ENCODE measurements around the gene MYO15B.

MYO15B gene

DNA sequence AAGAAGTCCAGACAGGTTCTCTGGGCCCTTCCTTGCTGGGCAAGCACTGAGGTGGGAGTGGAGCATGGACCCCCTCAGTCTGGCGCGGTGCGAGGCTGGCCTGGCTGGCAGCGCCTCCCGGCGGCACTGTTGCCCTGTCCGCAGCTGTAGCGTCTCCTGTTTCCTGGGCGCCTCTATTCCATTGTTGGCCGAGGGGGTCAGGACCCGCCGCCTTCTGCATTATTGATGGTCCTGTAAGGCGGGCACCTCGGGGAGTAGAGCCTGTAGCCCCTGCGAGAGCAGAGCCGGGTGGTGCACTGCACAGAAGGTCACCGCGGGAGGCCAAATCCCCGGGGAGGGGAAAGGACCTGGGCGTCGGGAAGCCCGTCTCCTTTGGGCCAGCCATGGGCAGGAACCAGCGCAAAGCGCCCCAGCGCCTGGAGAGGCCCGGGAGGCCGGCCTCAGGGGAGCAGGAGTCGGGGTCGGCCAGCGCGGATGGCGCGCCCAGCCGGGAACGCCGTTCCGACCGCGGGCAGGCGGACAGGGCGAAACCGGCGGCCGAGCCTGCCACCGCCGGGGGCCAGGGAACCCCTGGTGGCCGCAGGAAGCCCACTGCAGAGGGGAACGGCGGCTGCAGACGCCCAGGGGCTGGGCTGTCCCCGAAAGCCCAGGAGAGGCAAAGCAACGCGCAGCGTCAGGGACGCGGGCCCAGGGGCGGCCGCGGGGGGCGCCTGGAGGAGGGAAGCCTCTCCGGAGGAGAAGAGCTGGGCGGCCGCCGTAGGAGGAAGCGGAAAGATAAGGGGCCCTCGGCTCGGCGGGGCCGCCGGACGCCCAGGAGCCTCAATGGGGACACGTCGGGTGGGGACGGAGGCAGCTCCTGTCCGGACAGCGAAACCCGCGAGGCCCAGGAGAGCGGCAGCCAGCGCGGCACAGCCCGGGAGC, at the start of gene MYO15B:
MYO15B (plus strand) TSS at position 126 of the 921 bp plus-strand sequence; CDS start at position 384, 258 bp downstream.
- DNase-seq (ENCODE audit: low read depth in 3 of 3) = peak; percentile 33 to 42 (median 40)

GRCh38 chr17:75539967-75540729, 47.5 kb upstream of the MYO15B start:
- no peak for DNase-seq (ENCODE audit: low read depth in 3 of 3)

DNA sequence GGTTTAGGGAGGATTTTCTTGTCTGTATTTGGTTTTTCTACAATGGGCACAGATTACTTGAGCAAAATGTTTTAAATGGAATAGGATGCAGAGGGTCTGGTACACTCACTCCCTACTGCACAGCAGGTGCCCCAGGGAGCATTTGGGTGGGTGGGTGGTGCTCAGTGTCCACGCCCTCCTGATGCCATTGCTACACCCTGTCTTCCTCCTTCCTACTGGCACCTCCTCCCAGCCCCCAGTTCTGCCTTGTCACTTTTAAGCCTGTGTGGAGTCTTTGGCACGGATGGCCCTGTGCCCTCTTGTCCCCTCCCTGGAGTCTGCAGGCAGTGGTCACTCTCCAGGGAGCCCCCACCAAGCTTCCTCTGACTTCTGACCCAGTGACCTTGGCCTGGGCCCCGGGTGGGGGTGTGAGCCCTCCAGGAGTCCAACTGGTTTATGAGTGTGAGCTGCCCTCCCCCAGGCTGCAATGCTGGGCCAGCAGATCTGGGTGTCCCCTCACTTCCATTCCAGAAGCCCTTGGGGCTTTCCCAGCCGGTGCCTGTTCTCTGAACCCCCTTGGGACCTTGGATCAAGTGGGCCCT, 46.6 kb upstream of the MYO15B start:
- DNase-seq (ENCODE audit: low read depth in 3 of 3) = no peak

GRCh38 chr17:75542229-75542628, 45.4 kb upstream of the MYO15B start:
- no peak for DNase-seq (ENCODE audit: low read depth in 3 of 3)

DNA sequence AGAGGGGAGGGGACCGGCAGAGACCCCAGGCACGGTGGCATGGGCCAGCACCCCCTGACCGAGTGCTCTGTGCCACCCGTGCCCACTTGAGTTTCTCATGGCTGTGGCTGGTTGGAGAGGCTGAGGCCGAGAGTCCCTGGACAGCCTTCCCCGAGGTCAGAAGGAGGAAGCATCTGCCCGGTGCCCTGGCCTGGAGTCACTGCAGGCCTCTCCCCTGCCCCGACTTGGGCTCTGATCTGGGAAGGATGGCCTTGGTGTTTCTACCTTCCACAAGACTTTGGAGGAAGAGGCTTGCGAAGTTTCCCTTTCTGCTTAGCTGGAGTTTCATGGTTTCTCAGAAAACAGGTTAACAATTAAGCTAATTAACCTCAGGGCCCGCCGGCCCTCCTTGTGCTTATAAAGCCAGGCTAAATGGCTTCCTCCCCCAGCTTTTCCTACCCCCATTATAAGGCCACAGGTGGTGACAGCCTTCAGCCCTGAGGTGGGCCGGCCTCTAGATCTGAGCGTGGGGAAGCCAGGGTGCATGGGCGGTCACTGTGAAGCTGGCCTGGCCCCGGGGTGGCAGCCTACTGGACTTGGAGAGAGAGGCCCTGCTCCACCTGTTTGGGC, 44.8 kb upstream of the MYO15B start:
- DNase-seq (ENCODE audit: low read depth in 3 of 3) = no peak

GRCh38 chr17:75544250-75544649, 43.4 kb upstream of the MYO15B start:
- DNase-seq (ENCODE audit: low read depth in 3 of 3) = no peak

- no peak for DNase-seq (ENCODE audit: low read depth in 3 of 3)
Observed at GRCh38 chr17:75546181-75546580, 41.4 kb upstream of the MYO15B start.

- DNase-seq (ENCODE audit: low read depth in 3 of 3) = no peak
Observed at GRCh38 chr17:75547091-75547490, 40.5 kb upstream of the MYO15B start.

- DNase-seq (ENCODE audit: low read depth in 3 of 3) = no peak
Observed at GRCh38 chr17:75548813-75549212, 38.8 kb upstream of the MYO15B start.

GRCh38 chr17:75549246-75550138, 38.1 kb upstream of the MYO15B start:
- no peak for DNase-seq (ENCODE audit: low read depth in 3 of 3)

GRCh38 chr17:75550139-75550465, 37.5 kb upstream of the MYO15B start:
- no peak for DNase-seq (ENCODE audit: low read depth in 3 of 3)

- DNase-seq (ENCODE audit: low read depth in 3 of 3) = no peak
Observed at GRCh38 chr17:75551266-75551665, 36.3 kb upstream of the MYO15B start.

GRCh38 chr17:75552425-75553294, 34.9 kb upstream of the MYO15B start:
- DNase-seq (ENCODE audit: low read depth in 3 of 3) = no peak

DNA sequence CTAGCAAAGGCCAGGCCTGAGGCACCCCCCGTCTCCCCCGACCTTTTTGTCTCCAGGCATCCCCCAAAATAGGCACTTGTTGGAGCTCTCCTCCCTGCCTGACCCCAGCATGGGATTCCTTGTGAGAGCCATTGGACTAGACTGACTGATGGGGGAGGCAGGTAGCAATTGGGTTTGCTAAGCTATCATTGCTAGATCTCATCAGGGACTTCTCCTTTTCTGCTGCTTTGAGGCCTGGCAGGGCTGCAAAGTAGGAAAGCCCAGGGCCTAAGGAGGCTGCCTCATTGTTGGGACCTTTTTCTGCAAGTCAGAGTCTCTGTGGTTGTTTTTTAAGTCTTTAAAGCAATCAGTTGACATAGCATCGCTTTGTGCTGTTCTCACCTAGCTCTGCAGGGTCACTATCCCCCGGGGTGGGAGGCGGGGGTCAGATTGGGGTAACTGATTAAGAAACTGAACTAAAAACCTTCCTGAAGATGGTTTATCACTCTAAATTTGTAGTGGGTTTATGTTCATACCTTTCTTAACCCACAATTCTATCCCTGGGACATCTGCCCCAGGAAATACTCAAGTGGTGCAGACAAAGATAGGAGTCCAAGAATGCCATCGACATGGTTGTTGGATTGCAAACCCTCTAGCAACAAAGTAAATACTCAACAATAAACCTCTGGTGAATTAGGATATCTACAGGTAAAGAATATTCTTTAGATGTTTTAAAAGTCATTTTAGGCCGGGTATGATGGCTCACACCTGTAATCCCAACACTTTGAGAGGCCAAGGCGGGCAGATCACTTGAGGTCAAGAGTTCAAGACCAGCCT, 34.1 kb upstream of the MYO15B start:
- DNase-seq (ENCODE audit: low read depth in 3 of 3) = no peak

DNA sequence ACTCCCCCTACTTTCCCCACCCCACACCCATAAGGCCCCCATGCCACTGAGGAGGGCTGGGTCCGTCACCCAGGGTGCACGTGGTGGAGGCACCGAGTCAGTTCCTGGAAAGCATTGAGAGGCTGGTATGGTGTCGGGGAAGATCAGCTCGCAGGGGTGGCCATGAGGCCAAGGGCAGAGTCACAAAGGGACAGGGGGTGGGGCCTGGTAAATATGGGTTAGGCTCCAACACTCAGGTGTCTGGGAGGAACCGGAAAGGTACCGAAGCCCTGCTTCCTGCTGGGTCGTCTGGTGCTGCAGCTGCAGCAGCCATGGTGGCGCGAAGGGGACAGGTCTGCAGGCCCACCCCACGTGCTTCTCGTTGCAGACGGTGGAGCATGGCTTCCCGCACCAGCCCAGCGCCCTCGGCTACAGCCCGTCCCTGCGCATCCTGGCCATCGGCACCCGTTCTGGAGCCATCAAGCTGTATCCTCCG, 31.9 kb upstream of the MYO15B start:
- no peak for DNase-seq (ENCODE audit: low read depth in 3 of 3)

- DNase-seq (ENCODE audit: low read depth in 3 of 3) = no peak
Observed at GRCh38 chr17:75557075-75557851, 30.3 kb upstream of the MYO15B start.

DNA sequence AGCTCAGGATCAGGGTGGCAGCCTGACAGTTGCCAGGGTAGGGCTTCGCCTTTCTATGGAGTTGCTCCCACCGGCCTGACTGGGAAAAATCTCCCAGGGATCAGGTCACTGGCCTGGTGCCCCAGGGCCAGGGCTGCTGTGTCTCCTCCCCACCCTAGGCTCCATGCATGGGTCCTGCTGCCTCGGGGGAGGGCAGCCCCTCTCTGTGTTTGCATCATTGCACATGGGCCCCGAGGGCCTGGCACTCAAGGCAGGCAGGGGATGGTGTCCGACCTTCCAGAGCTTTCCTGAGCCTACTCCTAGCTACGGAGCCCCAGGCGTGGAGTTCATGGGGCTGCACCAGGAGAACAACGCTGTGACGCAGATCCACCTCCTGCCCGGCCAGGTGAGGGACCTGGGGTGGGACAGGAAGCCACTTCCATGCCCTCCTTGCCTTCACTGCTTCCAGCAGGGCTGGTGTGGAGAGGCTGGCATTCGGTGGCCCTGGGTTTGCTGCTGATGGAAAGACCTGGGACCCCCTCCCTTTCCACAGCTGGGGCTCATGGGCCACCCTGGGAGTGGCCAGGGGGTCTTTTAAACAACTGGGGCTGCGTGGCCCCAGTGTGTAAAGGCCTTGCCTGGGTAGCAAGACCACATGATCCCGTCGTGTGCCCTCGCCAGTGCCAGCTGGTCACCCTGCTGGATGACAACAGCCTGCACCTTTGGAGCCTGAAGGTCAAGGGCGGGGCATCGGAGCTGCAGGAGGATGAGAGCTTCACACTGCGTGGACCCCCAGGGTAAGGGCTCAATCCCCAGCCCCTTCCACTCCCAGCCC, 29.5 kb upstream of the MYO15B start:
- DNase-seq (ENCODE audit: low read depth in 3 of 3) = no peak

Measured in stimulated activated CD4-positive, alpha-beta T cell treated with anti-CD3 and anti-CD28 coated beads, TNF-alpha, amount 100 ng/mL, for 4 hours (primary cell).